ENCODE measurements around the gene BLACAT1. TPM values are rescaled to one million over a fixed set of nuclear protein-coding genes. Genes with fewer than 3 reads are reported as not detected.

Gene BLACAT1
- total RNA-seq, 3 donors from 2014 or later = 0.14 to 0.46 (median 0.19) TPM

- ATAC-seq = peak; percentile 52
- H3K36me3 ChIP-seq (ENCODE audit: low read depth) = no peaks in the 10 kb centered on the region
These were observed 1.3 kb upstream of the BLACAT1 start for GRCh38 chr1:205456868-205457745.

GRCh38 chr1:205456383-205456867 is 580 bp upstream of the BLACAT1 start:
- peaks cover 15% of the 10 kb centered on the region for H3K4me1 ChIP-seq (ENCODE audit: low read depth)
- H3K36me3 ChIP-seq (ENCODE audit: low read depth) = no peaks in the 10 kb centered on the region
- H3K9me3 ChIP-seq = no peaks in the 10 kb centered on the region
- H3K4me3 ChIP-seq = no peak overlapping the region
- ATAC-seq = peak; percentile 39
- no peak for DNase-seq
- intact Hi-C loops (cut with DNase I, micrococcal nuclease) = no loop called here
- no peak for TF ChIP-seq CTCF (IDR thresholded peaks at IDR 0.05)

More at GRCh38 chr1:205456868-205457745, 1.3 kb upstream of the BLACAT1 start:
- intact Hi-C loops (cut with DNase I, micrococcal nuclease) = no loop called here
- TF ChIP-seq CTCF (IDR thresholded peaks at IDR 0.05) = no peak
- no peaks in the 10 kb centered on the region for H3K9me3 ChIP-seq
- peaks cover 15% of the 10 kb centered on the region for H3K4me1 ChIP-seq (ENCODE audit: low read depth)
- H3K4me3 ChIP-seq = no peak overlapping the region
- DNase-seq = peak in 1 of 3 donors; percentile 46

GRCh38 chr1:205454903-205455335 is 926 bp downstream of the BLACAT1 start:
- TF ChIP-seq CTCF (IDR thresholded peaks at IDR 0.05) = no peak
- Histone ChIP-seq H3K9me3 (no peaks in the 10 kb centered on the region), H3K4me1 (ENCODE audit: low read depth) (peaks cover 16% of the 10 kb centered on the region), H3K36me3 (ENCODE audit: low read depth) (no peaks in the 10 kb centered on the region), H3K4me3 (no peak overlapping the region)
- DNase-seq (no peak), ATAC-seq (no peak)
- intact Hi-C loops (cut with DNase I, micrococcal nuclease) = no loop called here

GRCh38 chr1:205453466-205453865 is 2.4 kb downstream of the BLACAT1 start:
- no peak for TF ChIP-seq CTCF (IDR thresholded peaks at IDR 0.05)
- DNase-seq = no peak
- H3K4me1 ChIP-seq (ENCODE audit: low read depth) = peaks cover 20% of the 10 kb centered on the region
- intact Hi-C loops (cut with DNase I, micrococcal nuclease) = no loop called here
- no peak overlapping the region for H3K4me3 ChIP-seq
- no peak for ATAC-seq
- no peaks in the 10 kb centered on the region for H3K9me3 ChIP-seq
- no peaks in the 10 kb centered on the region for H3K36me3 ChIP-seq (ENCODE audit: low read depth)

- DNase-seq = no peak
- Histone ChIP-seq H3K36me3 (ENCODE audit: low read depth) (no peaks in the 10 kb centered on the region), H3K4me3 (no peak overlapping the region), H3K4me1 (ENCODE audit: low read depth) (peaks cover 20% of the 10 kb centered on the region), H3K9me3 (no peaks in the 10 kb centered on the region)
- intact Hi-C loops (cut with DNase I, micrococcal nuclease) = no loop called here
- TF ChIP-seq CTCF (IDR thresholded peaks at IDR 0.05) = no peak
- ATAC-seq = no peak
These were observed 2.9 kb downstream of the BLACAT1 start for GRCh38 chr1:205452933-205453332.
